Globus pallidus (tissue), 1 donor: Measurements from ENCODE around the gene IGFN1.
"Not testable (repeated sequence)": the region's sequence is repeated elsewhere in the genome, so short reads cannot be mapped to it uniquely, and the experiment has no call there.

Experiments
- DNase-seq: peaks from one replicate; pipeline ENCODE4 v3.0.0-alpha.2; 2015; ENCODE audit warnings: low spot score

Gene IGFN1

GRCh38 chr1:201190624-201191051 lies at the start of gene IGFN1:
Gene IGFN1, plus strand, starts transcription at chr1:201190824. Its CDS starts 2,470 bp downstream, at chr1:201193294.
- DNase-seq = no peak

- DNase-seq = no peak
Measured at GRCh38 chr1:201140941-201141260, 49.7 kb upstream of the IGFN1 start.

- DNase-seq = no peak
Measured at GRCh38 chr1:201141418-201141817, 49.2 kb upstream of the IGFN1 start.

DNA sequence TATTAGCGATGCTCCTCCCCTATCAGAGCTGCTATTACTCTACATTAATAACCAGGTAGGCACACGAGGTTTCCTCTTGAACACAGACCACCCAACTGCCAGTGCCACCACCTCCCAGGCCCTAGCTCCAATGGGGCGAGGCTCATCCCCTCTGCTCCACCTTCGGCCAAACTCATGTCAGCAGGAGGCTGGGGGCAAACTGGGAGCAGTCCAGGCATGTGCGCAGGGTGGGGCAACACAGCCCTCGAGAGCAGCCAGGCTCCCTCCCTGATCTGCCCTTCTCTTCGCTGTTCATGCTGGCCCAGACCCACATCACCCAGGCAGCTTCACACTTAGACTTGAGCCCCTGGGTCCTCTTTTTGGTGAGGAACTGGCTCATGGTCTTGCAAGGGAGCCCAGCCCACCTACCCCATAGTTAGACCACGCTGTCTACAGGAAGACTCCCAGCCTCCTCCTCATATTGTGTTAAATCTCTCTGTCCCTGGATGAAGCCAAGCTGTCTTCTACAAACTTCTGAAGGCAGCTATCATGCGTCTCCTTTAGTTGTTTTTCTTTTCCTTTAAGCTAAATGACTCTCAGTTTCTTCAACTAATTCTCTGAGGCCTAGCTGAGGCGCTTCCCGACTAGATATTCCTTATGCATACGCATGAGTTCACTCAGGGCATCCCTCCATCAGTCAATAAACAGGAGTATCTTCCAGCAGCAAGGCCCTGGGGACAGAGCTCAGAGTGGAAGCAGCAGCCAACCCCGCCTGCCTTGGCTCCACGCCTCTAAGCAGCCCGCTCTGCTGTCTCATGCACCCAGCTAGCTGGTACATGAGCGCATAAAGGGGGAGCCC lies 48.4 kb upstream of the IGFN1 start:
- DNase-seq = no peak

DNA sequence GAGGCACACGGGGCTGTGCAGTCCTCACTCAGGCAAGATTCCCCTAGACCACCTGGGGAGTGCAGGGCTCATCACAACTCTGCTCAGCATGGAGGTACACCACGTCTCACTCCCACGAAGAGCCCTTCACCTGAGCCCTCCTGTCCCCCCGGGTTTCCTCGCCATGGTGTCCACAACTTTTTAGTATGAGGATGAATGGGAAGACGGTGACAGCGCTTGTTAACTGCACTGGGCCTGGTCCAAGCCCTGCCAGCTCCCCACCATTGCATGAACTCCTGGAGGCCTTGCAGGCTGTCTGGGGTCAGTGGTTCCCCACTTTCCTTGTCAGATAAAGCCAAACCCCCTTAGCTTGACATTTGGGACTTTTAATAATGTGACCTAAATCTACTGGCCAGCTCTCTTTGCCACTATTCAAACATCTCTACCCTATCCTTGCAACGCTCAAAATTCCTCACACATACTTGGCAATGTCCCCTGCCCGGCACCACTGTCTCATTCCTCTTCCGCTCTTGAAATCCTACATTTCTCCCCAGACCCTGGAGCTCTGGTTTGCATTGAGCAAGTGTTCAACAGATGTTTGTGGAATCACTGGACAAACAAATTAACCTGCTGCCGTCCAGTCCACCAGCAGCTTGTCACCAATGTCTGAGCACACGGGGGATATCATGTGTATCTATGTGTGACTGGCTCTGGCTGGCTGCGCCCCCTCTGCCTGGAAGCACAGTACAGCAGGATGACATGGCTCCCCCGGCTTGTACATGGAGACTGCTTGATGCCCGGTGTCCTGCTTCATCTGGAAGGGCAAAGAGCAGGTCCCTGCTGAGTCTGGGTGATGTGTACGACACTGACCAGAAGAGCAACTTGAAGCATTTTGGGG lies 47.5 kb upstream of the IGFN1 start:
- no peak for DNase-seq

- peak; percentile 16 for DNase-seq
Measured at GRCh38 chr1:201143726-201144635, 46.6 kb upstream of the IGFN1 start.

DNA sequence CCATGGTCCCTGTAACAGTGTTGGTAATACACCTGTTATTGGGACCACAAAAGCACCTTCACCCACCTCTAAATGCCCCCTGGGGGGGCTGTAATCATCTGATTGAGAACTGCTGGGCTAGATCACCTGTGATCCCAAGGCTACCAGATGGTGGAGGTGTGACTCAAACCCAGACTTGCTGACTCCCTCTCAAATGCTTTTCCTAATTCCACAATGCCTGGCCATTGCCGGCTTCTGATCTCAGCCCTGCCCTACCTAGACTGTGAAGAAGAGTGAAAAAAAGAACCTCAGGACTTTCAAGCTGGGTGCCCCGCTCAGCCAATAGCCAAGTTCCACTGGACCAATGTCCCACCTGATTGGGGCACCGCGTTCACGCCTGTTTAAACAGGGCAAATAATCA lies 45.9 kb upstream of the IGFN1 start:
- DNase-seq = no peak

DNA sequence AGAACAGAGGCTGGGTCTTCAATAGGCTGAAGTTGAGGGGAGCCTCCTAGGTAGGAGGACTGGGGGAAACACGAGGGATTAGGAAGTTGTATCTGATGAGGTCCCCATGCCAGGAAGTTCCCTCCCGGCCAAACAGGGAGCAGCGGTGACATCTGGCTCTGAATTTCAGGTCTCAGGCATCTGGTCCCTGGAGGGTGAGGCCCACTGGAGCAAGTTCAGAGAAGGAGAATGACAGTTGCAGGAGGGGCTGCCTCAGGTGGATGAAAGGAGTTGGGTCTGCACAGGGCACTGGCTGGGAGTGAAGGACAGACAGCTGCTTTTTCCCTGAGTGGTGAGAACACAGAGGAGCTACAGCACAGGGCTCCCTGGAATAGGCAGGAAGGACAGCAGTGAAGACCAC lies 45.5 kb upstream of the IGFN1 start:
- no peak for DNase-seq

GRCh38 chr1:201145816-201146215 lies 44.8 kb upstream of the IGFN1 start:
- no peak for DNase-seq

DNA sequence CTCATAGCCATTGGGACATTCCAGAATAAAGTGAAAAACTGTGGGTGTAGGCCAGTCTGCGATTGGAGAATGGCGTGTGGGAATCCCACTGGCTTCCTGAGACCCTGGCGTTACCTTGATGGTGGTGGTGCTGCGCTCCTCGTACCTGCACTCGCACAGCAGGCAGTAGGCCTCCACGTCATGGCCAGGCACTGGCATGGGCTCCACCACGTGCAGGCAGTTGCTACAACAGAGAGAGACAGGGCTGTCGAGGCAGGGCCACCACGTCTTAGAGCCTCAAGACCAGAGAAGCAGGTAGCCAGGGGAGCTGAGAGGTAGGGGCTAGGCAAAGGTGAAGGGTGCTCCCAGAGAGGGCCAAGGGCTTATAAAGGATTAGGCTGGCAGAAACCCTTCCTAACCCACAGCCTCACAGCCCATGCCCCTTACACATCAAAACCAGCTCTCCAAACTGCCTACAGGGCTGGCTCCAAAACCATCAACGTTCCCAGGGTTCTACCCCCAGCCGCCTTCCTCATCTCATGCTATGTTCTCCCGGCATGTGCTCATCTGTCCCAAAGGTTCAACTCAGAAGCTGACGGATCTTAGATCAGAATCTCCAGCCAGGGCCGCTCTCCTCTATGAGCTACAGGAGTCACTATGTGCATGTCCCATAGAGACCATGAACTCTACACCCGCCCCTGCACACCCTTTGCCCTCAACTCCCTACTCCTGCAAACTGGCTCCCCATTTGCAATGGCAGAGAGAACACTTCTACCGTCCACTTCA lies 43.8 kb upstream of the IGFN1 start:
- DNase-seq = no peak

DNA sequence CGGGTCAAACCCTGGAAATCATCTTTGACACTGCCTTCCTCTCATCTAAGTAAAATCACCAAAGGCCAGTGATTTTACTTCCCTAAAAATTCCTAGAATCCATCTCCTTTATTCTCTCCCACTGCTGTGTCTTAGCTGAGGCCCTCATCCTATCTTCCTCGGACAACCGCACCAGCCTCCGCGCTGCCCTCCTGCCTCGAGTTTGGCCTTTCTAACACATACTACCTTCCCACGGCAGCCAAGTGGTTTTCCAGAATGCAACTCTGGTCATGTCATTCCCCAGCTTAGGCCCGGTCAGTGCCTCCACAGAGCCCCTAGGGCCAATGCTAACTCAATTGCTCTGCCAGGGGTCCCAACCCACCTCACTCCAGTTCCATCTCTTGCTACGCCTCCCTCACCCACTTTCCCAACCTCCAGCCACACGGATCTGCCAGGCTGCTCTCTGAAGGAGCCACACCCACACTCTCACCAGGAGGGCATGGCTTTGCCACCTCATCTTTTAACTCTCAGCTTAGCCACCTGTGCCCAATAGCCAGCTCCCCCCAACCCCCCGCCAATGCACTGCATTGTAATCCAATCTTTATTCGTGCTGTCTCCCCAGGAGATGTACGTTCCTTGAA lies 43.1 kb upstream of the IGFN1 start:
- DNase-seq = no peak

- DNase-seq = no peak
Measured at GRCh38 chr1:201149400-201149799, 41.2 kb upstream of the IGFN1 start.

- DNase-seq = no peak
Measured at GRCh38 chr1:201153474-201154388, 36.9 kb upstream of the IGFN1 start.

- peak; percentile 96 for DNase-seq
Measured at GRCh38 chr1:201154389-201155165, 36.0 kb upstream of the IGFN1 start, which contains the start of gene TMEM9. Gene TMEM9, minus strand, starts transcription at chr1:201154474. Its CDS starts 551 bp downstream, at chr1:201153923.

- DNase-seq = no peak
Measured at GRCh38 chr1:201155354-201155753, 35.3 kb upstream of the IGFN1 start.

GRCh38 chr1:201156346-201156745 lies 34.3 kb upstream of the IGFN1 start:
- DNase-seq = no peak

DNA sequence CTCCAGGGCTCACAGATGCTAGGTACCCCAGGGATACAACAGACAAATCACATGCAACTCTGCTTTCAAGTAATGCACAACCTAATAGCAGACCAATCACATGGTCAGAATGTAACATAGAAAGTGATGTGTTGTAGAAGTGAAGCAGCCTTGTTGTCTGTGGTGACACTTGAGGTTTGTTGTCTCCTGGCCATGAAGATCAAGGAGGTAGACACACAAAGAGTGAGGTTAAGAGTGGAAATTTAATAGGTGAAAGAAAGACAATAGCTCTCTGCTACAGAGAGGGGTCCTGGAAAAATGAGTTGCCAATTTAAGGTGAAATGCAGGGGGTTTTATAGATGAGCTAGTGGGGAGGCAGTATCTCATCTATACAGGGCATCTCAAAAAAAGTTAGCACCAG lies 33.8 kb upstream of the IGFN1 start:
- DNase-seq = no peak

DNA sequence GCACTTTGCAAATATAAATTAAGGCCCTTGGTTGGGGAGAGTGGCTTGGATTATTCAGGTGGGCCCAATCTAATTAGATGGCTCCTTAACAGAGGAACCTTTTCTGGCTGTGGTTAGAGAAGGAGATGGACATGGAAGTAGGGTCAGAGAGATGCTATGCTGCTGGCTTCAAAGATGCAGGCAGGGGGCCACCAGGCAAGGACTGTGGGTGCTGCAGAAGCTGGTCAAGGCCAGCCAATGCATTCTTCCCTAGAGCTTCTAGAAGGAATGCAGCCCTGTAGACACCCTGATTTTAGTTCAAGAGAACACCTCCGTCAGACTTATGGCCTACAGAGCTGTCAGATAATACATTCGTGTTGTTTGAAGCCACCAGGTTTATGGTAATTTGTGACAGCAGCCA lies 32.7 kb upstream of the IGFN1 start:
- DNase-seq = no peak

- not testable (repeated sequence) for DNase-seq
Measured at GRCh38 chr1:201163036-201163435, 27.6 kb upstream of the IGFN1 start.
